Adrenal gland (tissue), 5 donors: Measurements from ENCODE around the gene NUBP2.

Source experiments
- POLR2A ChIP-seq, 2 donors: fragments of 450-650 bp; IDR thresholded peaks; one replicate each; pipeline ENCODE4 v1.6.1; 2017; ENCODE audit warnings: antibody characterized with exemption in 2 of 2, mild to moderate bottlenecking in 2 of 2, moderate library complexity in 1 of 2
- TF ChIP-seq, protein P1 (sequence below), 6 experiments: fragments of 450-650 bp in 4 of 6; fragments of 200-600 bp in 2 of 6; sonication (generic) in 1 of 6; IDR thresholded peaks; 1 replicate in 5 of 6; 2 replicates in 1 of 6; pipeline versions ENCODE4 v1.5.1 to v1.8.0; 2016 to 2021; ENCODE audit warnings: antibody characterized with exemption in 6 of 6, mild to moderate bottlenecking in 2 of 6, moderate library complexity in 1 of 6
- donor health status: DM: no; HTN: no; CAD: no.

DNA sequence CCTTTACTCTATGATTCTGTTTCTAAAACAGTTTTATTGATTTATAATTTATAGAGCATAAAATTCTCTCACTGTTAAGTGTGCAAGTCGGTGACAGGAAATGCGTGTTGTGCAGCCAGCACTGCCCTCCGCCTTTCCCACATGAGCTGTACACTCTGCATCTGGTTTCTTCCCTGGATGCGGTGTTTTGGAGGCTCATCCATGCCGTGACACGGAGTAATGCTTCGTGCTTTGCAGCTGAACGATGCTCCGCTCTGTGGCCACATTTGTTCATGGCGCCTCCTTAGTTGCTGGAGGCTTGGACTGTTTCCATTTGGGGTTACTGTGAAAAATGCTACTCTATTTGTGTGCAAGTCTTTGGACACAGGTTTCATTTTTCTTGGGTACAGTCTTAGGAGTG is 17.9 kb downstream of the NUBP2 start:
- no peak for TF ChIP-seq POLR2A (IDR thresholded peaks at IDR 0.05)
- TF ChIP-seq, protein P1, sequence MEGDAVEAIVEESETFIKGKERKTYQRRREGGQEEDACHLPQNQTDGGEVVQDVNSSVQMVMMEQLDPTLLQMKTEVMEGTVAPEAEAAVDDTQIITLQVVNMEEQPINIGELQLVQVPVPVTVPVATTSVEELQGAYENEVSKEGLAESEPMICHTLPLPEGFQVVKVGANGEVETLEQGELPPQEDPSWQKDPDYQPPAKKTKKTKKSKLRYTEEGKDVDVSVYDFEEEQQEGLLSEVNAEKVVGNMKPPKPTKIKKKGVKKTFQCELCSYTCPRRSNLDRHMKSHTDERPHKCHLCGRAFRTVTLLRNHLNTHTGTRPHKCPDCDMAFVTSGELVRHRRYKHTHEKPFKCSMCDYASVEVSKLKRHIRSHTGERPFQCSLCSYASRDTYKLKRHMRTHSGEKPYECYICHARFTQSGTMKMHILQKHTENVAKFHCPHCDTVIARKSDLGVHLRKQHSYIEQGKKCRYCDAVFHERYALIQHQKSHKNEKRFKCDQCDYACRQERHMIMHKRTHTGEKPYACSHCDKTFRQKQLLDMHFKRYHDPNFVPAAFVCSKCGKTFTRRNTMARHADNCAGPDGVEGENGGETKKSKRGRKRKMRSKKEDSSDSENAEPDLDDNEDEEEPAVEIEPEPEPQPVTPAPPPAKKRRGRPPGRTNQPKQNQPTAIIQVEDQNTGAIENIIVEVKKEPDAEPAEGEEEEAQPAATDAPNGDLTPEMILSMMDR (IDR thresholded peaks at IDR 0.05): no peak
